NOMO-1 (cell line): ENCODE measurements around the gene HFE.
"Not testable (repeated sequence)": the region's sequence is repeated elsewhere in the genome, so short reads cannot be mapped to it uniquely, and the experiment has no call there.

ENCODE experiments used
- DNase-seq, 2 experiments: peaks; one replicate each; lab custom pipeline; 2025; ENCODE audit not compliant: unreplicated experiment in 2 of 2; lab: John Stamatoyannopoulos, UW

Gene HFE

GRCh38 chr6:26105842-26106241, 18.6 kb downstream of the HFE start:
- no peak for DNase-seq

DNA sequence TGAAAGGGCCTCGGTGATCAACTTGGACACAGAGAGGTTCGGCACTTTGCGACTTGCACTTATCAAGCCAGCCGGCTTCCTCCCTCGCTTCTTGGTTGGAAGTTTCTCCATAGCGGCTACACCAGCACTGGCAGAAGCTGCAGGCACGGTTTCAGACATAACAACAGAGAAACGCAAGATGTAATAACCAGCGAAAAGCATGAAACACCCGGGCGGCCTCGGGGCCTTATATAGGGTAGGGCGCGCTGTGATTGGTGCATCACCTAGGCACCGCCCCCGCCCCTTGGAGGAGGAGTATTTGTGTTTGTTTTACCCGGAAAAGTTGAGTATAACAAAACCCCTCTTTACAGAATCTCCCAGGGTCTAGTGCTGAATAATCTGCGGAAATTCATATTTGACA, 20.7 kb downstream of the HFE start:
- no peak for DNase-seq

GRCh38 chr6:26109772-26110171, 22.5 kb downstream of the HFE start:
- no peak for DNase-seq

- DNase-seq, result no peak
Observed at GRCh38 chr6:26113570-26113969, 26.3 kb downstream of the HFE start.

GRCh38 chr6:26115226-26115625, 28.0 kb downstream of the HFE start:
- DNase-seq, result no peak

DNA sequence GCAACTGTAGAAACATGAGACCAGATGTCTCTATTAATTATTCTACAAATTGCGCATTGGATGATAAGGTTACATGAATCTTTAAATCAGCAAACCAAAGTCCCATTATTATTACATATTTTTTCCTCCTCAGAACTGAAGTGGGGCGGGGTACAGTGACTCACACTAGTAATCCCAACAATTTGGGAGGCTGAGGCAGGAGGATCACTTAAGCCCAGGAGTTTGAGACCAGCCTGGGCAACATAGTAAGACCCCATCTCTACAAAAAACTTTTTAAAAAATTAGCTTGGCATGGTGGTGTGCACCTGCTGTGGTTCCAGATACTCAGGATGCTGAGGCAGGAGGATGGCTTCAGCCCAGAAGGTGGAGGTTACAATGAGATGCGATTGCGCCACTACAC, 29.0 kb downstream of the HFE start:
- no peak for DNase-seq

DNA sequence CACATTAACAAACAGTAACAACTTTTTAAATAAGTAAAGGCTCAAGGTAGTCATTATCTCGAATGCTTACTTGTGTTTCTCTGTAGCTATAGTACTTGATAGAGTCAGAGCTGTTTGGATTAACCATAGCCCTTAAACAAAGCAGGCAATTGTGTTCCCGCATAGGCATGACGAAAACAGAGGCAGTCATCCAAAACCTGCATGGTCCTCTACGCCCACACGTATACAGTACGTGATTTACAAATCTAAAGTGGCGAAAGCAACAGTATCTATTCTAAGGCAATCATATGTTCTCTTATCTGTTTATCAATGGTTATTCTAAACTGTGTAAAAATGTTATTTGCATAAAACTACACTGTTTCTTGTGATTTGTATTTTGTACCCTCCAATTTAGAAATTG, 31.8 kb downstream of the HFE start:
- no peak for DNase-seq

DNA sequence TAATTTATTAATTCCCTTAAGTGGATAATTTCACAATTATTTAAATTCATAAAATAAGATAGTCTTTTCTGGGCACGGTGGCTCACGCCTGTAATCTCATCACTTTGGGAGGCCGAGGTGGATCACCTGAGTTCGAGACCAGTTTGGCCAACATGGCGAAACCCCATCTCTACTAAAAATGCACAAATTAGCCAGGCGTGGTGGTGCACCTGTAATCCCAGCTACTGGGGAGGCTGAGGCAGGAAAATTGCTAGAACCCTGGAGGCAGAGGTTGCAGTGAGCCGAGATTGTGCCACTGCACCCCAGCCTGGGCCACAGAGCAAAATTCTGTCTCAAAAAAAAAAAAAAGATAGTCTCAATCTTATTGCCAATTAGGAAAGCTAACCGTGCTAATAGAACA, 32.9 kb downstream of the HFE start:
- not testable (repeated sequence) for DNase-seq

- DNase-seq, result no peak
Observed at GRCh38 chr6:26120807-26121140, 33.5 kb downstream of the HFE start.

GRCh38 chr6:26121141-26122004, 34.1 kb downstream of the HFE start:
- no peak for DNase-seq

DNA sequence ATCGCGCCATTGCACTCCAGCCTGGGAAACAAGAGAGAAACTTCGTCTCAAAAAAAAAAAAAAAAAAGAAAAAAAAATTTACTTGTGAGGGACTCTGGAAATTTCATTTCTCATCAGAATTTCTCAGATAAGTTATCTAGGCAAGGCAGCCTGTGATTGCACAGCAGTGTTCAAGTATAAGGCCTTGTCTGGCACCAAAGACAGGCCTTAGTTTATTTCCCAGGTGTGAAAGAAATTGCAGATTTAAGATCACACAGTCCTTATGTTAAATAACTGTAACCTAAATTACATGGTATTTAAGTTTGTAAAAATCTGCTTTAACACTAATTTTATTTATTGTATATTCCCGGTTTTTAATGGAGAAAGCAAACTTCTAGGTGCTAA, 34.8 kb downstream of the HFE start:
- no peak for DNase-seq

- DNase-seq, result peak in 1 of 2 experiments; percentile 8
Observed at GRCh38 chr6:26122402-26122792, 35.2 kb downstream of the HFE start.

DNA sequence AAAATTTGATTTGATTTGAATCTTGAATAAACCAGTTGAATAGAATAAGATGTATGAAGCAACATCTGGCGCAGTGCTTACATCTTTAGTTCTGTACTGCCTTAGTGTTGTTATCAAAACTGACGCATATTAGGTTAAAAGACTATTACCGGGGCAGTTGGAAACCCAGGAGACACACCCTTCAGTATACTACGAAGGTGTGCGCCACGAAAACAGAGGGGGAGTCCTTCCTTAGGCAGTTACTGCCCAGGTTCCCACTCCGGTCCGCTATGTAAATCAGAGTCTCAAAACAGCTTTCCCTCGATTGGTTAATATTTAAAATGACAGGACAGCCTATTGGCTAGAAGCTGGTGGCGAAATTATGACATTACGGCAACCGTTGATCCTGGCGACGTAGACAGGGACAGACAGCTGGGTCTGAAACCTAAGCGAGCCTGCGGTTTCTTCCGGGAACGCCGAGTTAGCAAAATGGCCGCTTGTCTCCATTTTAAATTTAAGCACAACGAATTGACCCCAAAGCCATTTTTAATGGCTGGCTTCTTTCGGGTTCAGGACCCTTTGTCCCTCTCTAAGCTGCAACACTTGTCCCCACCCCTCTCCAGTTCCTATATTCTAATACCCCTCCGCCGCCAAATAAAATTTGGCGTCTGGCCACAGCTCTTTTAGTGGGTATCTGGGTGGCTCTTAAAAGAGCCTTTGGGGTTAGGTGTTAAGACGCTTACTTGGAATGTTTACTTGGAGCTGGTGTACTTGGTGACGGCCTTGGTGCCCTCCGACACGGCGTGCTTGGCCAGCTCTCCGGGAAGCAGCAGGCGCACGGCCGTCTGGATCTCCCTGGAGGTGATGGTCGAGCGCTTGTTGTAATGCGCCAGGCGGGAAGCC, 35.8 kb downstream of the HFE start:
- DNase-seq, result peak; percentile 91 to 98

DNA sequence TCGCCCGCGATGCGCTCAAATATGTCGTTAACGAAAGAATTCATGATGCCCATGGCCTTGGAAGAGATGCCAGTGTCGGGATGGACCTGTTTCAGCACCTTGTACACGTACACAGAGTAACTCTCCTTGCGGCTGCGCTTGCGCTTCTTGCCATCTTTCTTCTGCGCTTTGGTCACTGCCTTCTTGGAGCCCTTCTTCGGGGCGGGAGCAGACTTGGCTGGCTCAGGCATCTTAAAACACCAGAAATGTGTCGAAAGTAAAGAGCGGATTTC, 36.4 kb downstream of the HFE start:
- no peak for DNase-seq

DNA sequence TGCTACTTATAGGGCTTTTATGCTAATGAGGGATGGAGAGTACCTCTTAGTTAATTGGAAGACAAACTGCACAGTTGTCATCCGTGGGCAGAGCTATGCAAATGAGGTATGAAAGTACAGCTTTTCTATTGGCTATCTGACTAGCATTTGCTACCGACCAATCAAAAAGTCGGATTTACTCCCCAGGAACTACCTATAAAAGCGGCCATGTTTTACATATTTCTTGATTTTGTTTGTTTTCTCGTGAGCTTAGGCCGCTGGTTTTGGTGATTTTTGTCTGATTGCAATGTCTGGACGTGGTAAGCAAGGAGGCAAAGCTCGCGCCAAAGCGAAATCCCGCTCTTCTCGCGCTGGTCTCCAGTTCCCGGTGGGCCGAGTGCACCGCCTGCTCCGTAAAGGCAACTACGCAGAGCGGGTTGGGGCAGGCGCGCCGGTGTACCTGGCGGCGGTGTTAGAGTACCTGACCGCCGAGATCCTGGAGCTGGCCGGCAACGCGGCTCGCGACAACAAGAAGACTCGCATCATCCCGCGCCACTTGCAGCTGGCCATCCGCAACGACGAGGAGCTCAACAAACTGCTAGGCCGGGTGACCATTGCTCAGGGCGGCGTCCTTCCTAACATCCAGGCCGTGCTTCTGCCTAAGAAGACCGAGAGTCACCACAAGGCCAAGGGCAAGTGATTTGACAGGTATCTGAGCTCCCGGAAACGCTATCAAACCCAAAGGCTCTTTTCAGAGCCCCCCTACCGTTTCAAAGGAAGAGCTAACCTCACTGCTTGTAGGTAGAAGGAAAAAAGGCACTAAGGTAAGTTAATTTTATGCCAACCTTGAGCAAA, 36.9 kb downstream of the HFE start:
- DNase-seq, result peak; percentile 86 to 98

DNA sequence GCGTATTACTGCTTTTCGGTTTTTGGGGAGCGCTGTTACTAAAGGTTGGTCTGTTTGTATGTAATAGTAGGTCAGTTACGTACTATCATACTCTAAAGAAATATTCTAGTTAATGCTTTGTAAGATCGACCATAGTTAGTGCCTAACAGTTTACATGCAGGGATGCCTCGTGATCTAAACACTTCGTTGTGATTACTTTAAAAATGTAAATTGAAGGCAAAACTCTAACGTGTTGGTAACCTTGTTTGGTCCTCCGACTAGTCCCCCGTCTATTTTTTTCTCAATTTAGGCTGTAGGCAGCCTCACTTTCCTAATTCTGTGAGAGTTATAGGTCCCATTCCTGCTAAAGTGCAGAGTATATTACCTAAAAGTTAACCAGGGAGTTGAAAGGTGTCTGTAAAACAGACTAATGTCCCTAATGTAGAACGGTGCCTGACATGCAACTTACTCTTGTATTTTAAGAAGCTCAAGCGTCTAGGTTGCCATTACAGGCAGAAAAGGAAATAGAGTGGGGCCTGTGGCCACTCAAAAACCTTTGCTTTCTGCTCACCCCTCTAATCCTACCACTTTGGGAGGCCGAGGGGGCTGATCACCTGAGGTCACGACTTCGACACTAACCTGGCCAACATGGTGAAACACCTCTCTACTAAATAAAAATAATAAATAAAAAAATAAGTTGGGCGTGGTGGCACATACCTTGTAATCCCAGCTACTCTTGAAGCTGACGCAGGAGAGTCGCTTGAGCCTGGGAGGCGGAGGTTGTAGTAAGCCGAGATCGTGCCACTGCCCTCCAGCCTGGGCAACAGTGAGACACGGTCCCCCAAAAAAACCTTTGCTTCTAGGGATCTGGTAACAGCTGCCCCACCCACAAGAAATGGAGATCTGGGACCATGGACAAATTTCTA, 37.8 kb downstream of the HFE start:
- peak; percentile 41 to 63 for DNase-seq

- no peak for DNase-seq
Observed at GRCh38 chr6:26126394-26127235, 39.4 kb downstream of the HFE start.

- DNase-seq, result no peak
Observed at GRCh38 chr6:26128013-26128771, 41.0 kb downstream of the HFE start.

GRCh38 chr6:26129656-26130055, 42.4 kb downstream of the HFE start:
- DNase-seq, result no peak
